NCI-H345 treated with DMSO at 0.1 percent for 48 hours (cell line): ENCODE measurements around the gene KLHL17.
"Not testable (repeated sequence)": the region's sequence is repeated elsewhere in the genome, so short reads cannot be mapped to it uniquely, and the experiment has no call there.

ENCODE experiments used
- DNase-seq: peaks from one replicate; lab custom pipeline; 2025; ENCODE audit not compliant: unreplicated experiment; lab: John Stamatoyannopoulos, UW

The KLHL17 gene

GRCh38 chr1:966704-967300 lies 6.4 kb downstream of the KLHL17 start:
- no peak for DNase-seq

- no peak for DNase-seq
These were observed 7.3 kb downstream of the KLHL17 start for GRCh38 chr1:967466-968343.

- no peak for DNase-seq
These were observed 9.0 kb downstream of the KLHL17 start for GRCh38 chr1:969260-969855.

GRCh38 chr1:970242-970972 lies 10.0 kb downstream of the KLHL17 start:
- DNase-seq = no peak

- no peak for DNase-seq
These were observed 10.8 kb downstream of the KLHL17 start for GRCh38 chr1:970973-971730.

- DNase-seq = no peak
These were observed 11.5 kb downstream of the KLHL17 start for GRCh38 chr1:971751-972506.

- no peak for DNase-seq
These were observed 12.5 kb downstream of the KLHL17 start for GRCh38 chr1:972726-973458.

GRCh38 chr1:973459-974292 lies 13.3 kb downstream of the KLHL17 start:
- no peak for DNase-seq

GRCh38 chr1:974293-974640 lies 13.9 kb downstream of the KLHL17 start:
- DNase-seq = no peak

- no peak for DNase-seq
These were observed 14.4 kb downstream of the KLHL17 start for GRCh38 chr1:974687-975328.

- DNase-seq = no peak
These were observed 15.0 kb downstream of the KLHL17 start for GRCh38 chr1:975365-975764.

- DNase-seq = peak; percentile 60
These were observed 15.7 kb downstream of the KLHL17 start for GRCh38 chr1:975896-976683.

GRCh38 chr1:976791-977190 lies 16.4 kb downstream of the KLHL17 start:
- not testable (repeated sequence) for DNase-seq

GRCh38 chr1:978069-978834 lies 17.9 kb downstream of the KLHL17 start:
- no peak for DNase-seq

- no peak for DNase-seq
These were observed 18.7 kb downstream of the KLHL17 start for GRCh38 chr1:978835-979743.

- DNase-seq = no peak
These were observed 19.3 kb downstream of the KLHL17 start for GRCh38 chr1:979744-980072.
